ENCODE measurements around the gene TOP1. TPM values are rescaled to one million over a fixed set of nuclear protein-coding genes. Genes with fewer than 3 reads are reported as not detected.

TOP1 gene
- total and polyA plus RNA-seq, 9 of the 15 experiments (the other 6 are each of a cell fraction or from before 2014, with no cell fraction given) = 26.4 to 127 (median 39.6) TPM

- no peak for TF ChIP-seq ZHX1 (conservative IDR thresholded peaks at IDR 0.05; ENCODE audit: low read length)
- no peak for TF ChIP-seq ZNF165 (CRISPR knock-in tag; IDR thresholded peaks at IDR 0.05; ENCODE audit: borderline replicate concordance)
- TF ChIP-seq TBL1XR1 (IDR thresholded peaks at IDR 0.05; ENCODE audit: low read length in 2 of 2) = no peak
- TF ChIP-seq YY1 (IDR thresholded peaks at IDR 0.05; ENCODE audit: borderline replicate concordance in 1 of 3, control insufficient read depth in 1 of 3, extremely low read depth in 1 of 3, insufficient read depth in 3 of 3, insufficient read length in 1 of 3, insufficient replicate concordance in 2 of 3, low read depth in 1 of 3, low read length in 2 of 3) = no peak
- TF ChIP-seq ZNF76 (CRISPR knock-in tag; IDR thresholded peaks at IDR 0.05; ENCODE audit: borderline replicate concordance) = no peak
- no peak for TF ChIP-seq HLTF (IDR thresholded peaks at IDR 0.05)
- TF ChIP-seq RCOR1 (IDR thresholded peaks at IDR 0.05; ENCODE audit: borderline replicate concordance in 1 of 2, low read depth in 2 of 2, low read length in 2 of 2) = no peak
- no peak for TF ChIP-seq PATZ1 (CRISPR knock-in tag; IDR thresholded peaks at IDR 0.05; ENCODE audit: borderline replicate concordance)
These were observed 13.1 kb downstream of the TOP1 start (continued) for GRCh38 chr20:41041693-41042092.
